Ecto neural progenitor cell (in vitro differentiated cells): Measurements from ENCODE around the gene P2RX4.
"Not testable (repeated sequence)": the region's sequence is repeated elsewhere in the genome, so short reads cannot be mapped to it uniquely, and the experiment has no call there.

ENCODE experiments used
- DNase-seq: peaks from one replicate; pipeline ENCODE4 v3.0.0-alpha.2; 2018; ENCODE audit warnings: low spot score

The P2RX4 gene

DNA sequence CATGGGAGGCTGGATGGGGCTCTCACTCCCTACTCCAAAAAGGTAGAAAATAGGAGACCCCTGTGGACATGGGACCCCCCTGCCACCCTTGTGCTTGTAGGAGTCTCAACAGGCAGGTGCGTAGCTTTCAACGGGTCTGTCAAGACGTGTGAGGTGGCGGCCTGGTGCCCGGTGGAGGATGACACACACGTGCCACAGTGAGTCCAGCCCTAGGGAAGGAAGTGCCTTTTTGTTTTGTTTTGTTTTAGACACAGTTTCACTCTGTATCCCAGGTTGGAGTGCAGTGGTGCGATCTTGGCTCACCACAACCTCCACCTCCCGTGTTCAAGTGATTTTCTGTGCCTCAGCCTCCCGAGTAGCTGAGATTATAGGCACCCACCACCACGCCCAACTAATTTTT is 12.9 kb downstream of the P2RX4 start:
- DNase-seq, result no peak

DNA sequence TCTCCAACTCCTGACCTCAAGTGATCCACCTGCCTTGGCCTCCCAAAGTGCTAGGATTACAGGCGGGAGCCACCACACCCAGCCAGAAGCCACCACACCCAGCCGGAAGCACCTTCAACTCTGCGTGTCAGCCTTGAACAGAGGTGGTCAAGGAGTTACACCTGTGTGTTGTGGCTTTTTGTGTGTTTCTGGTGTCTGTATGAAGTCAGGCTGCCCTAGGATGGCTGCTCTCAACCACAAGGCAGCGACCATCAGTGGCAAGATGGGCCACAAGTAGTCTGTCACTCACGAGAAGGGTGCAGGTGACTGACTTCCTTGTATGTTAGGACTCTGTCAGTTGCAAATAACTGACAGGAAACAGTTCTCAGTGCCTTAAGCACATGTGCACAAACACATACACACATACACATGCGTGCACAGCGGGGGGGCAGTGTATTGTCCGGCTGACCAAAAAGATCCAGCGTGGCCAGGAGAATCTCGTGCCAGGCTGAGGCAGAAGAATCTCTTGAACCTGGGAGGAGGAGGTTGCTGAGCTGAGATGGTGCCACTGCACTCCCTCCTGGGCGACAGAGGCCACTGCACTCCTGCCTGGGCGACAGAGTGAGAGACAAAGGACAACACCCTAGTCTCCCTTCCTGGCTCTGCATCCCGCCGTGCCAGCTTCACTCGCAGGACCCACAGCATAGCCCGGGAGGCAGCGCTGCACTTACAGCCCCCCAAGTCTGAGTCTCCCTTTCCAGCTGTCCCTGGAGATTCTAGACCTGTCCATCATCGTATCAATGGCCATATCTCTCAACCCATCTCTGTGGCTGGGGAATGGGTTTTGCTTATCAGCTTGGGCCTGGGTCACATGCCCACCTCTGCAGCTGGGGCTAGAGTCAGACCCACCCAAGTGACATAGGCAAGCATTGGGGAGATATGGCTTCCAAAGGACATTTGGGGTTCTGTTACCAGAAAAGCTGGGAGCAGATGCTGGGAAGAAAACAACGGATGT is 13.7 kb downstream of the P2RX4 start:
- DNase-seq, result no peak

- no peak for DNase-seq
These were observed 14.7 kb downstream of the P2RX4 start for GRCh38 chr12:121224591-121224990.

DNA sequence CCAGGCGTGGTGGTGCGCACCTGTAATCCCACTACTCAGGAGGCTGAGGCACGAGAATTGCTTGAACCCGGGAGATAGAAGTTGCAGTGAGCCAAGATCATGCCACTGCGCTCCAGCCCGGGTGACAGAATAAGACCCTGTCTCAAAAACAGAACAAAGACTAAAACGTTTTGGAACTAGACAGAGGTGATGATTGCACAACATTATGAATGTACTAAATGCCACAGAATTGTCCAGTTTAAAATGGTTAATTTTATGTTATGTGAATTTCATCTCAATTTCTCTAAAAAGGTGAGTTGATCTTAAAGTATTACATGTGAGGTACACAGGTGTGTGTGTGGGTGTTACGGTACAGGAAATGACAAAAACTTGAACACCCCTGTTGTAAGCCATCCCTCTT is 16.5 kb downstream of the P2RX4 start:
- DNase-seq, result no peak

- not testable (repeated sequence) for DNase-seq
These were observed 16.9 kb downstream of the P2RX4 start for GRCh38 chr12:121226871-121227270.

DNA sequence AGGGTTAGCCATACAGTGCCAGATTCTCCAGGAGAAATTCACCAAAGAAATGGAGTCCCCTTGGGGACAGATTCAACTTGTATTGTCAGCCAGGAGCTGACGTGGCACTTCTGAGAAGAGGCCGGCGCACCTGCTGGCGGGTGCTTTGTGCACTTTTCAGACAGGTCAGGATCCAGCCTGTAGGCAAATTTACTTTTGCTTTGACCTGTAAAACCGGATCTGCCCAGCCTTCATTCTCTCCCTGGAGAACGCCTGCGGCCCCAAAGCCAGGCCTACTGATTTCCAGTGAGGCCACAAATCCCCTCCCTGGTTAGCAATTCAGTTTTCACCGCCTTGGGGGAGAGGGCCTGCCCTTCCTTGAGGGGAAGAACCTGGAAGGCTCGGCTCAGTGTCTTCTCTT is 17.4 kb downstream of the P2RX4 start:
- no peak for DNase-seq

DNA sequence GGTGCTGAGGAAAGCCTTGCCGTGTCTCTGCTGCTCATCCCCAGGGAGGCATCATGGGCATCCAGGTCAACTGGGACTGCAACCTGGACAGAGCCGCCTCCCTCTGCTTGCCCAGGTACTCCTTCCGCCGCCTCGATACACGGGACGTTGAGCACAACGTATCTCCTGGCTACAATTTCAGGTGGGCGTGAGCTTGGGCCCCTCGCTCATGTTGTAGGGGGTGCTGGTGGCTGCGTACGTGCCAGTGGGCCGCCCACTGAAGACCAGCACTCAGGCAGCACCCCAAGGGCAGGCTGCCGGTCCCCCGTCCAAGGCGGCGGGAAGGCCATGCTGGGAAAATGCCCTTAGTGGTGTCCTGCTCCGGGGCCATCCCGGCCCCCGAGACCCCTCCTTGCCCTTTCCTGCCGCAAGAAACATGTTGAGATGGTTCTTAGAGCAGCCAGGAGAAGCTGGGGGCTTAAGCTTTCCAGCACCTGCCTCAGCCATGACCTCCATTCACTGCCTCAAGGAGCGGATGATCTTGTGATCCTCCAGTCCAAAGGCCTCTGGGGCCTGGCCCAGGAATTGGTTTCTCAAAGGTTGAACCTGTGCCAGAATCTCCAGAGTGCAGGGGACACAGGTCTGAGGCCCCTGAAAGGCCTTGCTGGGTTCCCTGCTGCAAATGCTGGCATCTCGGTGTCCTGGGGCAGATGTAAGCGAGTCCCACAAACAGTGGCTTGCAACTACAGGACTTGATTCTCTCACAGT is 19.2 kb downstream of the P2RX4 start:
- DNase-seq, result no peak

GRCh38 chr12:121229826-121230537 is 20.1 kb downstream of the P2RX4 start:
- peak; percentile 90 for DNase-seq

GRCh38 chr12:121230538-121230907 is 20.6 kb downstream of the P2RX4 start:
- no peak for DNase-seq

GRCh38 chr12:121232163-121232562 is 22.2 kb downstream of the P2RX4 start:
- no peak for DNase-seq

DNA sequence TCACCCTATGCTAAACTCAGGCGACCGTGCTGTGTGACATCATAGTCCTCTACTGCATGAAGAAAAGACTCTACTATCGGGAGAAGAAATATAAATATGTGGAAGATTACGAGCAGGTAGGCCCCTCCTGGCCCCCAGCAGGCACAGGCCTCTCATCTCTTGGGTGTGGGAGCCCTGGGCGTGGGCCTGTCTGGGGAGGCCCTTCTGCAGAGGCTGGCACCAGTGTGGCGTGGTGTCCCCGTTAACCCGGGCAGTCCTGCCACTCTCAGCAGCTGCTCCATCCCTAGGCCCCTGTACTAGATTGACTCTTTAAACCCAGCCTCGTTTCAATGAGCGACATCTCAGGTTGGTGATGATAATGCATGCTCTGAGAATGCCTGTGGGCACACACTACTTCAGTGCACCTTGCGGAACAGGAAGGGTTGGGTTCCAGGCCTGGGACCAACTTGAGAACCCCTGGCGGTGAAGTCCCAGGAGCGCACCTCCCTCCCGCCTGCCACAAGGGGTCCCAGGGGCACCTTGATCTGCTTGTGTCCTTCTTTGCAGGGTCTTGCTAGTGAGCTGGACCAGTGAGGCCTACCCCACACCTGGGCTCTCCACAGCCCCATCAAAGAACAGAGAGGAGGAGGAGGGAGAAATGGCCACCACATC is 23.2 kb downstream of the P2RX4 start:
- no peak for DNase-seq

GRCh38 chr12:121233628-121234020 is 23.7 kb downstream of the P2RX4 start:
- DNase-seq, result no peak

- no peak for DNase-seq
These were observed 26.8 kb downstream of the P2RX4 start for GRCh38 chr12:121236776-121237175.

DNA sequence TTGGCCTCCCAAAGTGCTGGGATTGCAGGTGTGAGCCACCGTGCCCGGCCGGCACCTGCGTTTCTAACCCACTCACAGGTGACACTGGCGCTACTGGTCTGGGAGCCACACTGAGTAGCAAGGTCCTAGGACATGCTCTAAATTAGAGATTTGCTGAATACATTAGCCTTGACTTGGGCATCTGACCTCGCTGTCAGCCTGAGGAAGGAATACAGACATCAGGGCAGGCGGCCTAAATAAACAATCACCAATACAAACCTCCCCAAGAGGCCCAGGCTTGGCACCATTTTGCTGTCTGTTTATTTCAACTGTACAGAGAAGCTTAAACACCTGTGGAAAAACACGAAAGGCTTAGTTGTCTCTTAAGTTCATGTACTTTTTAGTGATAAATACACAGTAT is 27.5 kb downstream of the P2RX4 start:
- DNase-seq, result no peak

- no peak for DNase-seq
These were observed 28.2 kb downstream of the P2RX4 start for GRCh38 chr12:121238086-121238485.

DNA sequence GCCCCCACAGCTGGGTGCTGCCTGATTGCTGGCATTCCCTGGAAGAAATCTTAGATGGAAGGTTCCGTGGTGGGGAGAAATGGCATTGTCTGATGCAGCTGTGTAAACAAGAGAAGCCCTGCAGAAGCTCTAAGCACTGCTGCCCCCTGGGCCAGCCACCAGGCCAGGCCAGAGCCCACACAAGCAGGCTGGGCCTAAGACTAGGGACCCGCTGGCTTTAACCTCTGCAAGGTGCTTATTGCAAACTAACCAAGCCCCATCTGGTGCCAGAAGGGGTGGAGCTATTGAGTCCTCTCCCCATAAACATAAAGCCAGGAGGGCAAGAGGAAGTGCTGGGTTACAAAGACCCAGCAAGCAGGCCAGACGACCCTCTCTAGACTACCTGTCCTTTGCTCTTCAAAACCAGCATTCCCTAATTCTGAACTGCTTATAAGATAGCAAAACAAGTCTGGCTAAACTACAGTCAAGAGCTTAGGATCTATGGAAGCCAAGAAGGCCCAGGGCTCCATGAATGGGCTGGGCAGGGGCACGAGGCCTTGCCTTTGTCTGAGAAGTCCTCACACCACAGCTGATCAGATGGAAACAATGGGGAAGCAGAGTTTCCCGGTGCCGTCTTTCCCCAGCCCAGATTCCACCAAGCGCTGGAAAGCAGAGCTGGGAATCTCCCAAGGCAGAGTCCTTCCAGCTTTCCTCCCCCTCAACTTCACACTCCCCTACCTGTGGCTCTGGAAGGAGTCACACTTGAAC is 28.8 kb downstream of the P2RX4 start:
- DNase-seq, result peak; percentile 62

DNA sequence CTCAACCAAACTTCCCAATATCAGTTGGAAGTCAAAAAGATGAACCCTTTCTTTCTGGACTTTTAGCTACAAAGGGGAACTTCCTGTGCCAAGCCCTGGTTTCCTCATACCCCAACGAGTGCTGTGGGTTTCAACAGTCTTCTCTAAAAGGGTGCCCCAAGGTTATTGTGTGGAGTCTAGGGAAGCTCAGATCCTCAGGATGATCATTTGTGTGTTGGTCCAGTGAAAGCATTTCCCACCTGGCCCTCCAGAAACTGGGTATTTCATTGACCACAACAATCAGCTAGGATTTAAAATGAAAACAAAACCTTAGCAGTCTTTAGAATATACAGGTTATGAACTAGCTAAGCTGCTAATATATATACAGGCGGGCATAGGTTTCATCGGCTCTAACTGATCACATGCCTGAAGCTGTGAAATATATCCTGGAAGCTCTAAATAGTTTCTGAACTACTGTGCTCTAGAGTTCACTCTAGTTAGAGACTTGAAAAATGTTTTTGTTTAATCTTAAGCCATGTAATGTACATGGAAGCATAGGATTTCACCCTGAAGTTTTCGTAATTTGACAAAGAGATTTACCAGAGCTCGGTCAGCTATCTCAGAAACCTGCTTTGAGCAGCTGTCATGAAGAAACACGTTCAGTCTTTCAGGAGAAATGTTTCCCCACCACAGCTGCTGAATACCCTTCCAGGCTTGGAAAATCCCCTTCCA is 29.6 kb downstream of the P2RX4 start:
- DNase-seq, result no peak

DNA sequence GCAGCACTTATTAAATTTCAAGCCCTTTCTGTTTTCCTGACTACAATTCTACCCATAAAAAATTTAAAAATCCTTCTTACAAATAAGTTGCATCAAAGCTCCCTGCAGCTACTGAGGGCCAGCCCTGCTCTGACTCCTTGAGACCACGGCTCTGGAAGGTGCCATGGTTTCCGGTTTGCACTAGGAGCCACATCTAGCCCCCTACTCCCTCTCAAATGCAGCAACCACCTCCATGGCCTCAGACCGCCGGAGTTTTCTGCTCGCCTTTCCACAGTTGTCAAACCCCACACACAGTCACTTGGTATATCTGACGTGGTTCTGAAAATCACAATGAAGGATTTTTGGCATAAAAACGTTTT is 30.1 kb downstream of the P2RX4 start:
- no peak for DNase-seq

GRCh38 chr12:121240484-121241101 is 30.7 kb downstream of the P2RX4 start:
- peak; percentile 59 for DNase-seq
